DMS153 treated with DMSO at 0.1 percent for 48 hours (cell line): ENCODE data around the gene POU5F2.

Experiments
- DNase-seq: peaks from one replicate; lab custom pipeline; 2025; ENCODE audit not compliant: unreplicated experiment; lab: John Stamatoyannopoulos, UW

Gene POU5F2, protein sequence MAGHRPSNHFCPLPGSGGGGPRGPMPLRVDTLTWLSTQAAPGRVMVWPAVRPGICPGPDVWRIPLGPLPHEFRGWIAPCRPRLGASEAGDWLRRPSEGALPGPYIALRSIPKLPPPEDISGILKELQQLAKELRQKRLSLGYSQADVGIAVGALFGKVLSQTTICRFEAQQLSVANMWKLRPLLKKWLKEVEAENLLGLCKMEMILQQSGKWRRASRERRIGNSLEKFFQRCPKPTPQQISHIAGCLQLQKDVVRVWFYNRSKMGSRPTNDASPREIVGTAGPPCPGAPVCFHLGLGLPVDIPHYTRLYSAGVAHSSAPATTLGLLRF

DNA sequence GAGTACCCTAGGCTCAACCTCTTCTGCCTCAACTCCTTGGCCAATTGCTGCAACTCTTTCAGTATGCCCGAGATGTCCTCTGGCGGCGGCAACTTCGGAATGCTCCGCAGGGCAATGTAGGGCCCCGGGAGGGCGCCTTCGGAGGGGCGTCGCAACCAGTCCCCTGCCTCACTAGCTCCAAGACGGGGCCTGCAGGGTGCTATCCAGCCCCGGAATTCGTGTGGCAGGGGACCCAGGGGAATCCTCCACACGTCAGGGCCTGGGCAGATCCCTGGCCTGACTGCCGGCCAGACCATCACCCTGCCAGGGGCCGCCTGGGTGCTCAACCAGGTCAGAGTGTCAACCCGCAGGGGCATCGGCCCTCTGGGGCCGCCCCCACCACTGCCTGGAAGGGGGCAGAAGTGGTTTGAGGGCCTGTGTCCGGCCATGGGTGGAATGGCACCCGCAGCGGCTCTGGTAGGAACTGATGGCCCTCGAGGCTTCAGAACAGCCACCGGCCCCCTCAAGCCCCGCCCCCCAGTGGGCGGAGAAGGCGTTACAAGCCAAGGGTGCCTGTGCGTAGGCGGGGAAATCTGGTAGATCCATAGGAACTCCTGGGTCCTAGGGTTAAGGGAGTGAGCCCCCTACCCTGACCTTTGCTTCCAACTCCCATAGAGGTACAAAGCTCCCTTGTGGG lies at the start of gene POU5F2:
Gene POU5F2 (minus strand): TSS at position 465 of the 676 bp plus-strand sequence. CDS start 37 bp downstream, at position 428.
- DNase-seq, result no peak

DNA sequence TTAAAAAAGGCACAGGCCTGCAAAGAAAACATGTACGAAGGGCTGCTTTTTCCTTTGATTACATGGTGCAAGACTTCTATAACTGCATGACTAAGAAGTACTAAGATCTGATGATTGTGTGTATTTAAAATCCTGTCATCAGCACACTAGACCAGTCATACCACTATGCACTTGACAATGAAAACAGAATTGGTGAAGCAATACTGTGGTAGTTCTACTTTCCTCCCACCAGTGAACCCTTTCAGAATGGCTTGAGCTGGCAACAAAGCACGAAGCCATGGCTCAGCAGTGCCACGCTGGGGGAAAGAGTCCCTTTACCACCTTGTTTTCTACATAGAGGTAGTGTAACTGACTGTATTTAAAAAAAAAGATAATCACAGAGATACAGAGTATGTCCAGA lies 49.0 kb upstream of the POU5F2 start:
- no peak for DNase-seq

DNA sequence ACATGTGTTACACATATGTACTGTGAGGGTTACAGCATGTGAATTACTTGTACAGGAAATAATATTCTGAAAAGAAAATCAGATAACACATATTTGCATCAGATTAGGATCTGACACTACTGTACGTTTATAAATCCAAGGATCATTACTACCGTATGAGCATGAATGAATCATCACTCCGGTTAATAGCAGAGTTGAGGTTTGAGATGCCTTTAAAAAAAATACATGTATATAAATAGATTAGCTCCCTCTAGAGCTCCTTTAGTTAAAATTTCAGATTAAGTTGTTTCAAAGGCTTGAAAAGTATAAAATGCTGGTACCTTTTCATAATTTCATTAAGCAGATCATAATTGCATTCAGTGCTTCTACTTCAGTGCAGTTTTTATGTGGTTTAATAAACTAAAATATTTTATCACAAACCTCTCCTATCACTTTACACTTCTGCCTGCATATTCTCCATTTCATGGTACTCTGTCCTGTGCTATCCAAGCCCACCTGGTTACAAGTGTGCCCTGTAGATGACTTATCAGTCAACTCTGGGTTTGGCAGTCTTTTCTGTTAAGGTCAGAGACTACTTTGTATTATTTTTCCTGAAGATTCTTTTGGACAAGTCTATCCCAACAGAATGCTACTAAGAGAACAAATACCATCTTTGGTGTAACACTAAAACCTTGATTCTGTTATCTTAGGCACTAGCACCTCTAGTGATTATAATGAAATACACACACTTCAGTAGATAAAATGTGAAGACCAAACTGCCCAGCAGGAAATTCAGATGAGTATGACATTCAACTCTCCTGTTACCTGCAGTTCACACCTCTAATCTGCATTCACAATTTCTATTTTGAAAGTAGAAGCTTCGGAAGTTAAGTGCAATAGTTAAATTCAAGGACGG lies 48.0 kb upstream of the POU5F2 start:
- DNase-seq, result no peak

DNA sequence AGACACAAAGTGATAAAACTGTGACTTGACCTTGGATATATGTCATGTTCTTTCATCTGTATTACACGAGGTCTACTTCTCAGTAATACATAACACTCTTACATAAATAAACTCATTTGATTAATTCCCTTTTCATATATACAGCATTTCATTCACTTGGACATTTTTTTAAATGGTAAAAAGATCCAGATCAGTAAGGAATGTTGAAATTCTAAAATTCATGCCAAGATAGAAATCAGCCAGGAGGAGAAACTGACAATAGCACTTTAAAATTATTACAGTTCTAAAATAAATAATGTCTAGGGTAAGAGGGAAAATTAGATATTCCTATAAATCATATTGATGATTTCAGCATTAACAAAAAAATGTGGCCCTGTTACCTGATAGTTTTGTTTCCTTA lies 46.2 kb upstream of the POU5F2 start:
- no peak for DNase-seq

DNA sequence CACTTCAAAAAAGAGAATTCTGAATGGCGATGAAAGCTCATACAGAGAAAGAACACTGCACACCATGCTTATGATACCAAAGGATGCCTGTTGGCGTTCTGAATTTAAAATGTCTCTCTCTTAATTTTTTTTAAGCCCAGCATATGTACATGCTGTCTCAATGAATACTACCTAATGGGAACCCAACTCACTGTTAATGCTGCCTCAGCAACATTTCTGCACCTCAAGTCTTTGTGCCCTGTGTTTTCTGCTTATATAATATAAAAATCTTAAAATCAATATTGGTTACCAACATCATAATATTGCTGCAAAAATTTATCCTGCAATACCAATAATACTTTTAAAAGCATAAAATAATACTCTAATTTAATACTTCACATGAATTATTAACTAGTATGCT lies 44.1 kb upstream of the POU5F2 start:
- DNase-seq, result no peak

DNA sequence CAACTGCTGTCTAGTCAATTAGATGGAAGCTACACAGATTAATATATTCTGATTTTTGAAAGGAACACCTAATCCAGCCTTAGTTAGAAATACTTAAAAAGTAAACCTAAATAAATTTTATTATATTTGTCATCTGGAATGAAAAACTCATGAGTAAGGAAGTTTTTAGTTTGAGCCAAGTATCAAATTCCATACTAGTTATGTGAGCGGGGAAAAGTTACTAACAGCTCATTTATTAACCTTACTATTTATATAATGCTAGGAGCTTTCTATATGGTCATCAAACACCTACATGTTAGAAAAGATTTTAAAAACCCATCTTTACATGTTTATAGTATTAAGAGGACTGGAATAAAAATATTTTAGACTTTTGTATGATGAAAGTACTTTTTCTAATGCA lies 41.6 kb upstream of the POU5F2 start:
- DNase-seq, result no peak

DNA sequence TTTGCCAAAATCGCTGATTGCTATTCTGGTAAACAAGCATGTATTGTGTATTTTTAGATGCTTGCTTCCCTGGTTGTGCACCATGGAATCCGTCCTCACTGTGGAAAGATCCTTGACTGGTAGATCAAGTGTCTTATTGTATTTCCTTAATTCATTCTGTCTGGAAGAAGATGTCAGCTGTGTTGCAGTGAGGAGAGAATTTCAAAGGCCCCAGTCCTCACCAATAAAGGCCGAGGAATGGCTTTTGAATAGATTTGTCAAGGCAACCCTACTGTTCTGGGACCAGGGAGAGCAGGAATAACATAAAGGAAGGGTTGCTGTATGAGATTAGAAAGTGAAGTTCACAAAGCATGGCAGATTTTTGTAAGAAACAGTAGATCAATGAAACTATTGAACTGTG lies 36.2 kb upstream of the POU5F2 start:
- no peak for DNase-seq

DNA sequence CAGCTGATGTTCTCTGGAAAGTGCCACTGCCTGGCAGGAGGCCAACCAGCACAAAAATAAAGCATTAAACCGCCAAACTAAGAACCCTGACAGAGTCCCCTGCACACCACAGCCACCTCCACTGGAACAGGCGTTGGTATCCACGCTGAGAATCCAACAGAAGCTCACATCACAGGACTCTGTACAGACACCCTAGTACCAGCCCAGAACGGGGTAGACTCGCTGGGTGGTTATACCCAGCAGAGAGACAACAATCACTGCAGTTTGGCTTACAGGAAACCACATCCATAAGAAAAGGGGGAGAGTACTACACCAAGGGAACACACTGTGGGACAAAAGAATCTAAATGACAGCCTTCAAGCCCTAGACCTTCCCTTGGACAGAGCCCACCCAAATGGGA lies 15.0 kb upstream of the POU5F2 start:
- DNase-seq, result no peak

DNA sequence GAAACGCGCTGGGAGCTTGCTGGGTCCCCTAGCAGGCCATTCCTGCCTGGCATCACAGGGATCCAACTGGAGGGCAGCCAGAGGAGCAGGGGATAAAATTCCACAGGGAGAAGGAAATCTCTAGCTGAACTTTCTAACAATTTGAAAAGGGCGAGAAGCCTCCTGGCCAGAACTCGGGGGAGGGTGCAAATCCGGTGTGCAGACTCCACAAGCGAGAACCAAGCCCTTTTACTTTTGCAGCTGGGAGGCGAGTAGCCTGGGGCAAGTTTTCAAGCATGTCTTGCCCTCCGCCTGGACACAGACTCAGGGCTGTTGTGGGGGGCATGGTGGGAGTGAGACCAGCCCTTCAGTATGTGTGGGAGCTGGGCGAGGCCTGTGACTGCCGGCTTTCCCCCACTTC lies 14.3 kb upstream of the POU5F2 start:
- no peak for DNase-seq

DNA sequence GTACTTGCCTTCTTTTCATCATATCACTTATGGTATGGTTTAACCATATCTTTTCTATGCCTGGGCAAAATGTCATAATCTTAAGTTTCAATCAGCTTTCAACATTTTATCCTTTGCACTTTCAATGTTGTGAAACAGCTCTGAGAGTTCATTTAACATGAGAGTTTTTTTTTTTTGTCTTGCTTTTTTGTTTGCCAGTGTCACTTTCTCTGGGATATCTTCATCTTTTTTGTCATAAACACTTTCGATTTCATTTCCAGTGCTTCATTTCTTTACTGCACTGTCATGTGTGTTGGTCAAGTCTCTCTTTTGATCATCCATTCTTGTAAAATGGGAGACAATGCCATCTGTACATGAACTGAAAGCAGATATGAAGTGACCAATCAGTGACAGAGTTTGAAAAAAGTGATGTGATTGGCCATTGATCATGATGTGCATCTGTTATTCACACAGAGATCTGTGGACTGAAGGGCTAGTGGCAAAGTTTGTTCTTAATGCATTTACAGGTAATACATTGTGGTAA lies 7.5 kb upstream of the POU5F2 start:
- DNase-seq, result no peak

DNA sequence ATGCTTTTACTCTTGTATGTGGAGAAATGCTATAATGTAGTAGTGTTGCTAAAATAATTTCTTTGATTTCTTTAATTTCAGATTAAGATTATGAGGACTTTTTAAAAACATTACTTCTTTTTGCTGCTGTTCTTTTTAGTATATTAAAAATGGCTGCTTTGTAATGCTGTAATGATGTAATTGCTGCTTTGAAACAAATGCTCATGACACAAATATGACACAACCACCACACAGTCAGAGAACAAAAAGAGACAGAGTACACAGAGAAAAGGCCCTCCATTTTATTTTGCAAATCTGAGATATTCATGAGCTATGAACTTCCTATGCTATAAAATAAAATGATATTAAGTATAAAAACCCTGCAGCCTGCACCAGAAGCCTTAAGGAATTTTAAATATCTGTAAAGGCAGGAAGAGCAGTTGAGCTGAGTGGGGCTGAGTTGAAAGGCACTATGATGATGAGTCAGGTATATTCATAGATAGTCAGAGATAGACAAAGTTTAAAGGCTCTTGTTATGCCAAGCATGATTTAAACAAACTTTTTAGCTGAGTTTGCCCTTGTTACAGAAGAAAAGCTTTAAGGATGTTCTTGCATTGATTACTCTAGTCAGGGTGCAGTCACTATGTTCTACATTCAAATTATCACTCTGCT lies 5.1 kb upstream of the POU5F2 start:
- DNase-seq, result no peak

DNA sequence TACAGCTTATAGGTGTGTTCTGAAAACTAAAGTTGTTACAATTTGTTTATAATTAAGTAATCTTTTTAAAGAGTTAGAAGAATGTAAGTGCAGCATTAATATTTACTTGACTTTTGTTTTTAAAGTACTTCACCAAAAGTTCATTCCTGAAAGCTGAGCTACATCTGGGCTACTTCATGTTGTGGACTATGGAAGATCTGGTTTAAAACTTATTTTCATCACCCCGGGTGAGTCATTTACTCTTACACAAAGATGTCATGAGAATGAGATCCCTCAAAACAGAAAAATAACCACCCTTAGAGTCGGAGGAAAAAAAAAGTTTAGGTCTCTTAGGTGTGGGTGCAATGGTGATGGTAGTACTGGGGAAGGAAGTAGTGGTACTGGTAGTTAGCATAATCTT lies 5.1 kb downstream of the POU5F2 start:
- no peak for DNase-seq

DNA sequence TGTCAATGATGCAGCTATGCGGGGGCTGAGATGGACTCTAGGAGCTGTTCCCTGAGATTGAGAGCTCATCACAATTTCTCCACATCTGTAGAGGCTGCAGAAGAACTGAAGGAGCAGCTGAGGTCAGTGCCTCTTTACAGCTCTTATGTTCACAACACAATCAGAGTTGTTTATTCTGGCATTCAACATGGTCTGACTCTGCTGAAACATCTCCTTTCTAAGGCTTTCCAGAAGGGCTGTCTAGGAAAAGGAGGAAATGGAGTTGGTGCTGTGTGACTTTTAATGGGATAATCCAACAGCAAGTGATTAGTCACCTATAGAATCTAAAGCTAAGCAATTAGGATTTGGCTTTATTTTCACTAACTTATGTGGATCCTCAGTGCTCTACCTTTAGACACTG lies 6.0 kb downstream of the POU5F2 start:
- DNase-seq, result no peak

DNA sequence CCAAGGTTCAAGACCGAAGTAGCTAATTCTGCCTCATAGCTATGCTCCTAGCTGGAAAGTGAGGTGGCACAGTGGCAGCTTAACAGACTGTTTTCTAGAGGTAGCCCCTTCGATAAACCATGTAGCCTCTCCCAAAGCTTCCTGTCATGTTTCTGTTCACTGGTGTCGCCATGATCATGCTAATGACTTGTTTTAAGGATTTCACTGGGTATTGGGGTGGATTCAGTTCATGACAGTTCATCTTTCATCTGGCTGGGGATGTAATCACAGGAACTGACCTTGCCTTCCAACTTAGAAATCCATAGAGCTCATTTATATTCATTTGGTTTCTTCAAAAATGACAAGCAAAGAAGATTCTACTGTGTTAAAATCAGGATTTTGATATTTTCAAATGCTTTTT lies 9.4 kb downstream of the POU5F2 start:
- no peak for DNase-seq

DNA sequence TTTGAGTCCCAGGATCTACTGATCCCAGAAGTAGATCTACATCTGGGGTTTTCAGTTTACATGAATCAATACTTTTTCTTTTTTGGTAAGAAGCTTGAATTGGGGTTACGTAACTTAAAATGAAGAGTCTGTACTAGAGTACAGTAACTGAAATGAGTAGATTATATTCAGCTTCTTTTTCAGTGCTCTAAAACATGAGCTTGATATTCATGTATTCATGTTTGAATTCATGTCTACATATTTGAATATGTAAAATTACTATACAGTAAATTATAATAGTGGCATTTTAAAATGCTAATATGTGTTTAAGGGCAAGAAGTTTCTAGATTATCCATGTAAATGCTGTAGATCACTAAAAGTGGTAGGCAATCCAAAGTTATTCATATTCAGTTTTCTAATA lies 14.8 kb downstream of the POU5F2 start:
- no peak for DNase-seq

DNA sequence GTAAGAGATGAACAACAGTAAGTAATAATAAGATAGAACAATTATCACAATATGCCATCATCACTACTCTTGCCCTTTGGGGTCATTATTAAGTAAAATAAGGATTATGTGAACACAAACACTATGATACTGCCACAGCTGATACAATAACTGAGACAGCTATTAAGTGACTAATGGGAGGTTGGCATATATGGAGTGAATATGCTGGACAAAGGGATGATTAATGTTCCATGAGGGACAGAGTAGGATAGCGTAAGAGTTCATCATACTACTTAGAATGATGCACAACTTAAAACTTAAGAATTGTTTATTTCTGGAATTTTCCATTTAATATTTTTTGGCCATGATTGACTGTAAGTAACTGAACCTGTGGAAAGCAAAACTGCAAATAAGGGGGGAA lies 16.6 kb downstream of the POU5F2 start:
- no peak for DNase-seq

DNA sequence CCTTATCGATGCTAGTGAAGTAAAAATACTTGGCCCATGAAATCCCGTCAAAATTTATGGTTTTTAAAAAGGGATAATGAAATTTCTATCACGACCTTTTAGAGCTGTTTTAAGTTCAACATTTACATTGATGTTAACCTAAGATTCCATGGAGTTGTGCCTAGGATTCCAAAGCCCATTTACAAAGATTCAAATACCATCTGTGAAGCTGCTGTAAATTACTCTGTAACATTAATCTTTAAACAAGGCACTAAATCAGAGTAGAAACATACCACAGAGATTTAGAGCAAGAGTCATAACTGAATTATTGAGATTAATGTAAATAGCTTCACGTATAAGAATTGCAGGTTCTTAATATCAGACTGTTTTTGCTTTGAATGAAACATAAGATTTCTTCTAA lies 17.7 kb downstream of the POU5F2 start:
- no peak for DNase-seq

DNA sequence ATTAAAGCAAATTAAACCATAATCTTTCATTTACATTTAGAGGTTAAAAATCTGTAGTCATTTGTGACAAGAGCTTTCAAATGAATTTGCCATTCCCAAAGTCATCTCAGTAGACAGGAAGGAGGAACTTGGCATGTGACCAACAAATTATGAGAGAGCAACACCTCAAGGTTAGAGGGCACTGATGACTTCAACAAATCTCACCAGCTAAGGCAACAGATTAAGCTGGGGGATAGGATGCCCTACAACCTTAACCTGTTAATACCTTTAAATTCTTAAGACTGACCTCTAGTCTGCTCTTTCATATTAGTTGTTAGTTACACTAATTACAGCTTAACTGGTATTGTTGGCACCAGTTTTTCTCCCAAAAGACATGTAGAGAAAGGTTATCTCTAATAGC lies 18.4 kb downstream of the POU5F2 start:
- no peak for DNase-seq

DNA sequence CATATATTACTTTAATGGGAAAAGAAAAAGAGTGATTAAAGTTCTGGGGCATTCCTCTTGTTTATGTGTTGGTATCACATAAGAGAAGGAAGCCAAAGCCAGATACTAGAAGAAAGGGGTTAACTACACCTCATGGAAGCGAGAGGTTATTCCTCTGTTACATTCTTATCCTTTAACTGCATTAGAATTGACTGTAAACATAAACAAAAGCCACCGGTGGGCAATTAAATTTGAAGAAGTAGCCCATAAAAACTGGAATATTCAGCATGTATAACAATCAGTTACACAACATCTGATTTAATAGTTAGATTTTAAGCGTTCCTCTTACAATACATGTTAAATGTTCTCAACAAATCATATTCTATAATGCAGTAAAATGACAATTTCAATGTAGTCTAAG lies 18.8 kb downstream of the POU5F2 start:
- no peak for DNase-seq

DNA sequence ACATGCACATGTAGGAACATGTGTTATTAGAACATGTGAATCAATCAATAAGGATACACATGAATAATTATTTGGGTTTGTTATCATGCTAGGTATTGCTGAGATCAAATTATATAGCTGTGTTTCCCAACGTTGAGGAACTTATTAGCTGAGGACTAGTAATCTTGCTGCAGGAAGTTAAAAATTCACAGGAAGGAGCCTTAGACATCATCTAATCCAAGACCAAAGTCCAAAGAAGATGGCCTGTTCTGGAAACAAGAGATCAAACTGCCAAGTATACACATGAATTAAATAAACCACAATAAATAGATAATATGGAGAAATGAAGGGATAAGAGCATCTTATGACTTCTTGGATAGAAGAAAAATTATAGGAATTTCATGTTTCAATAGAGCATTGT lies 19.9 kb downstream of the POU5F2 start:
- DNase-seq, result no peak

DNA sequence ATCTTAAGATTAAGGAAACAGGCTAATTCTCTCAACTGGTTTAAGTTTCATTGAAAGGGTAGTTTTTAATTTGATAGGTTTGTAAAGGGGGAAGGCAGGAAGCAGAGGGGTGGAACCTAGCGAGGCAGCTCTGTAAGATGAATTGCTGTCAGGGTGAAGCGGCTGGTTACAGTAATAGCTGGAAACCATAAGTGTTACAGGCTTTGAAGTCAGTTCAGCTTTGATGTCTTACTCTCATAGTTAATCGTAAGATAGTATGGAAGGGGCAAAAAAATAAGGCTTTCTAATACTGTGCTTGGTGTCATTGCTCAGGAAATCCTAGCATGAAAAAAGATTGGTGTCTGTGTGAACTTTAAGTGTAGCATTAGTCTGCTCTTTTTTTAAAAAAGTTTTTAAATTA lies 20.3 kb downstream of the POU5F2 start:
- DNase-seq, result no peak
